HG03378 (cell line): Measurements from ENCODE around the gene CEP41.
A peak's percentile ranks its signal among the peaks of the same experiment; 100 is the strongest.

Experiments used
- ATAC-seq: cut with Tn5 transposase; IDR thresholded peaks from one replicate; pipeline ENCODE4 v1.9.1; 2021; ENCODE audit warnings: mild to moderate bottlenecking, moderate library complexity; ENCODE audit not compliant: unreplicated experiment

Gene CEP41

GRCh38 chr7:130372402-130373165, 68.2 kb downstream of the CEP41 start:
- ATAC-seq = no peak

- no peak for ATAC-seq
Measured at GRCh38 chr7:130371046-130371445, 69.8 kb downstream of the CEP41 start.

GRCh38 chr7:130369831-130370550, 70.8 kb downstream of the CEP41 start:
- ATAC-seq = no peak

- no peak for ATAC-seq
Measured at GRCh38 chr7:130369110-130369711, 71.6 kb downstream of the CEP41 start.

GRCh38 chr7:130367836-130368746, 72.7 kb downstream of the CEP41 start:
- ATAC-seq = no peak

- ATAC-seq = no peak
Measured at GRCh38 chr7:130367088-130367755, 73.6 kb downstream of the CEP41 start.

- no peak for ATAC-seq
Measured at GRCh38 chr7:130366564-130366963, 74.3 kb downstream of the CEP41 start.

- ATAC-seq = peak; percentile 62
Measured at GRCh38 chr7:130365511-130366441, 75.0 kb downstream of the CEP41 start.

- ATAC-seq = no peak
Measured at GRCh38 chr7:130365088-130365487, 75.7 kb downstream of the CEP41 start.

GRCh38 chr7:130364451-130364850, 76.4 kb downstream of the CEP41 start:
- no peak for ATAC-seq

GRCh38 chr7:130363026-130363847, 77.6 kb downstream of the CEP41 start:
- no peak for ATAC-seq

- ATAC-seq = no peak
Measured at GRCh38 chr7:130362251-130362816, 78.5 kb downstream of the CEP41 start.

GRCh38 chr7:130361681-130362080, 79.1 kb downstream of the CEP41 start:
- ATAC-seq = no peak

- no peak for ATAC-seq
Measured at GRCh38 chr7:130360518-130360917, 80.3 kb downstream of the CEP41 start.

GRCh38 chr7:130359276-130359857, 81.4 kb downstream of the CEP41 start:
- ATAC-seq = no peak

- ATAC-seq = no peak
Measured at GRCh38 chr7:130358471-130358870, 82.3 kb downstream of the CEP41 start.

- ATAC-seq = no peak
Measured at GRCh38 chr7:130356876-130357611, 83.8 kb downstream of the CEP41 start.
